GM12891 (cell line): ENCODE measurements around the gene PPME1.

Source experiments
- DNase-seq: peaks from one replicate; pipeline ENCODE4 v3.0.0; 2011; ENCODE audit warnings: low spot score; ENCODE audit not compliant: insufficient read length
- FAIRE-seq: peaks from 2 replicates; lab custom pipeline; 2011; peaks lifted over from hg19 to GRCh38; lab: Jason Lieb, UNC
- PAX5 ChIP-seq: IDR thresholded peaks from 2 replicates; pipeline ENCODE4 v1.6.1; 2011; ENCODE audit warnings: low read length, moderate library complexity, mild to moderate bottlenecking; ENCODE audit not compliant: insufficient read depth, severe bottlenecking
- POLR2A ChIP-seq: IDR thresholded peaks from 2 replicates; pipeline ENCODE4 v1.6.1; 2011; ENCODE audit warnings: low read depth, low read length, control low read depth
- POLR2AphosphoS5 ChIP-seq: IDR thresholded peaks from 2 replicates; pipeline ENCODE4 v1.6.1; 2011; ENCODE audit warnings: low read depth, low read length, control low read depth
- POU2F2 ChIP-seq: IDR thresholded peaks from 2 replicates; pipeline ENCODE4 v1.6.1; 2011; ENCODE audit warnings: low read depth, mild to moderate bottlenecking, control low read depth, low read length, moderate library complexity
- SPI1 ChIP-seq: IDR thresholded peaks from 2 replicates; pipeline ENCODE4 v1.6.1; 2011; ENCODE audit warnings: low read depth, low read length, control low read depth
- TAF1 ChIP-seq: IDR thresholded peaks from 2 replicates; pipeline ENCODE4 v1.6.1; 2011; ENCODE audit warnings: low read depth, low read length, control low read depth

PPME1 gene

GRCh38 chr11:74212533-74212932, 41.4 kb downstream of the PPME1 start:
- FAIRE-seq (no peak), DNase-seq (no peak)
- no peak for TF ChIP-seq PAX5
- no peak for TF ChIP-seq SPI1
- TF ChIP-seq POLR2A: no peak
- no peak for TF ChIP-seq POLR2AphosphoS5
- no peak for TF ChIP-seq TAF1
- no peak for TF ChIP-seq POU2F2

GRCh38 chr11:74220376-74220775, 49.3 kb downstream of the PPME1 start:
- FAIRE-seq (no peak), DNase-seq (no peak)
- TF ChIP-seq TAF1 (no peak), POU2F2 (no peak), PAX5 (no peak), POLR2A (no peak), SPI1 (no peak)

- FAIRE-seq (no peak), DNase-seq (no peak)
- TF ChIP-seq TAF1: no peak
- TF ChIP-seq POLR2AphosphoS5: no peak
- TF ChIP-seq POU2F2: no peak
- no peak for TF ChIP-seq POLR2A
- no peak for TF ChIP-seq SPI1
- TF ChIP-seq PAX5: no peak
Measured at GRCh38 chr11:74221816-74222215, 50.7 kb downstream of the PPME1 start.

GRCh38 chr11:74225565-74225964, 54.5 kb downstream of the PPME1 start:
- no peak for FAIRE-seq
- no peak for DNase-seq
- no peak for TF ChIP-seq POLR2A
- no peak for TF ChIP-seq SPI1
- TF ChIP-seq POU2F2: no peak

- no peak for TF ChIP-seq PAX5
- no peak for TF ChIP-seq POLR2AphosphoS5
- TF ChIP-seq SPI1: no peak
- TF ChIP-seq TAF1: no peak
- TF ChIP-seq POLR2A: no peak
- no peak for TF ChIP-seq POU2F2
- DNase-seq (no peak), FAIRE-seq (no peak)
Measured at GRCh38 chr11:74226907-74227306, 55.8 kb downstream of the PPME1 start.

- TF ChIP-seq POLR2A (no peak), SPI1 (no peak), POU2F2 (no peak), POLR2AphosphoS5 (no peak), PAX5 (no peak), TAF1 (no peak)
- no peak for FAIRE-seq
- DNase-seq: no peak
Measured at GRCh38 chr11:74232311-74232950, 61.3 kb downstream of the PPME1 start.

GRCh38 chr11:74233683-74234082, 62.6 kb downstream of the PPME1 start:
- no peak for DNase-seq
- no peak for TF ChIP-seq POLR2AphosphoS5
- no peak for TF ChIP-seq TAF1
- TF ChIP-seq PAX5: no peak
- FAIRE-seq: no peak

- FAIRE-seq (no peak), DNase-seq (no peak)
- no peak for TF ChIP-seq TAF1
- TF ChIP-seq PAX5: no peak
- no peak for TF ChIP-seq POU2F2
- TF ChIP-seq POLR2A: no peak
- TF ChIP-seq POLR2AphosphoS5: no peak
- no peak for TF ChIP-seq SPI1
Measured at GRCh38 chr11:74235121-74235520, 64.0 kb downstream of the PPME1 start.

GRCh38 chr11:74237541-74237940, 66.5 kb downstream of the PPME1 start:
- DNase-seq (no peak), FAIRE-seq (no peak)
- TF ChIP-seq POLR2AphosphoS5: no peak

GRCh38 chr11:74238243-74238642, 67.2 kb downstream of the PPME1 start:
- no peak for TF ChIP-seq POLR2A
- no peak for TF ChIP-seq SPI1
- TF ChIP-seq POU2F2: no peak
- no peak for TF ChIP-seq TAF1
- TF ChIP-seq PAX5: no peak
- no peak for TF ChIP-seq POLR2AphosphoS5
- FAIRE-seq: no peak
- DNase-seq: no peak
